GM04503 (cell line): ENCODE results near the gene EGFL7.

ENCODE experiments used
- DNase-seq: peaks from one replicate; pipeline ENCODE4 v3.0.0-alpha.2; 2012; ENCODE audit warnings: low read depth

Gene EGFL7

GRCh38 chr9:136685790-136686533 is 23.2 kb downstream of the EGFL7 start:
- DNase-seq, result no peak

- DNase-seq, result no peak
These were observed 23.7 kb downstream of the EGFL7 start for GRCh38 chr9:136686534-136686793.

- DNase-seq, result no peak
These were observed 24.3 kb downstream of the EGFL7 start, which contains the start of gene AGPAT2 for GRCh38 chr9:136686794-136687711. Gene AGPAT2, minus strand, starts transcription at chr9:136687457. Its CDS starts 100 bp downstream, at chr9:136687357.

GRCh38 chr9:136687721-136688223 is 25.1 kb downstream of the EGFL7 start:
- no peak for DNase-seq

GRCh38 chr9:136688274-136689107 is 25.8 kb downstream of the EGFL7 start:
- no peak for DNase-seq

- DNase-seq, result no peak
These were observed 26.4 kb downstream of the EGFL7 start for GRCh38 chr9:136689108-136689460.

- DNase-seq, result no peak
These were observed 27.5 kb downstream of the EGFL7 start for GRCh38 chr9:136690104-136690805.

- DNase-seq, result no peak
These were observed 28.1 kb downstream of the EGFL7 start for GRCh38 chr9:136690806-136691261.

GRCh38 chr9:136691316-136692184 is 28.8 kb downstream of the EGFL7 start:
- DNase-seq, result no peak

- no peak for DNase-seq
These were observed 29.7 kb downstream of the EGFL7 start for GRCh38 chr9:136692185-136693134.

GRCh38 chr9:136693135-136693489 is 30.4 kb downstream of the EGFL7 start:
- DNase-seq, result no peak

GRCh38 chr9:136693490-136694162 is 30.9 kb downstream of the EGFL7 start:
- DNase-seq, result no peak

GRCh38 chr9:136694163-136694871 is 31.6 kb downstream of the EGFL7 start:
- no peak for DNase-seq

- DNase-seq, result no peak
These were observed 32.1 kb downstream of the EGFL7 start for GRCh38 chr9:136694872-136695247.

- DNase-seq, result no peak
These were observed 32.7 kb downstream of the EGFL7 start for GRCh38 chr9:136695435-136695895.

GRCh38 chr9:136695955-136696354 is 33.2 kb downstream of the EGFL7 start:
- no peak for DNase-seq

- DNase-seq, result no peak
These were observed 33.8 kb downstream of the EGFL7 start for GRCh38 chr9:136696502-136696901.

GRCh38 chr9:136697146-136697820 is 34.6 kb downstream of the EGFL7 start:
- no peak for DNase-seq
